PC-9 (cell line): Measurements from ENCODE around the gene TBC1D2B.
"Not testable (repeated sequence)": the region's sequence is repeated elsewhere in the genome, so short reads cannot be mapped to it uniquely, and the experiment has no call there.

Experiments used
- CTCF ChIP-seq: fragments of 200-600 bp; sonication (generic); conservative IDR thresholded peaks from 2 replicates; pipeline ENCODE4 v1.6.1; 2017; ENCODE audit warnings: mixed run types, antibody characterized with exemption, mild to moderate bottlenecking, moderate library complexity
- EZH2 ChIP-seq: fragments of 200-600 bp; sonication (generic); IDR thresholded peaks from 2 replicates; pipeline ENCODE4 v1.8.0; 2017; ENCODE audit warnings: antibody characterized with exemption, low read depth

DNA sequence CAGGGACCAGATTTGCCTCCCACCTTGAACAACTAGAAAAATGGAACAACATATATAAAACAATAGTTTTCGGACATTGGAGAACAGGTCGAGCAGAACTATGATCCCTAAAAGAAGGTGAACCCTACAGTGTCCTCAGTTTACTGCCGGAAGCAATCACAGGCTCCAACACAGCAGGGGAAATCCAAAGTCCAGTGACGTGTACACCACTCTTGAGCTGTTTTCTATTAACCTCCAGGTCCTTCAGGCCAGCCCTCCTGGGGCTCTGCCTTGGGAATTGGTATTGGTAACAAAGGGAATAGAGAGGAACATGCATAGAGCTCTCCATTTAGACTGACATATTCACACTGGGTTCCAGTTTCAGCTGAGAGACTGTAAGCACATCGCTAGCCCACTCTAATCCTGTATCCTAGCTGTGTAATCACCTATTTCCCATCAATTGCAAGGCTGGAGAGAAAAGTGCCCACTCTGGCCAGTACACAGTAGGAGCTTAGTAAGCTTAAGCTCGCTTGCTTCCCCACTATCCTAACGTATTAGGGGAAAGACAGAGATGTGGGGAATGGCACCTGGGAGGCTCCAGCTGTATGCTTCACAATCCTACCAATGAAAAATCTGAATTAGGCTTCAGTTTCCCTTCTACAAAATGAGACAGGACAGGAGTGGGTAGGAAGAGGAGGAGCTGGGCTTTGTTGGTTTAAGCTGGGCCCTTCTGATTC lies 118.6 kb downstream of the TBC1D2B start:
- TF ChIP-seq CTCF, EZH2: not testable (repeated sequence)
